Prostate gland (tissue), 2 donors: ENCODE results near the gene PIK3CG. TPM values are rescaled to one million over a fixed set of nuclear protein-coding genes. Genes with fewer than 3 reads are reported as not detected.

Experiments used
- DNase-seq: peaks from one replicate; pipeline ENCODE4 v3.0.0-alpha.2; 2019; ENCODE audit warnings: low spot score
- H3K27ac ChIP-seq, 2 donors: fragments of 200-600 bp; sonication (generic); 2 replicates each; pipeline ENCODE4 v1.5.1; 2017 to 2019
- H3K27me3 ChIP-seq: fragments of 200-600 bp; sonication (generic); replicated peaks from 2 replicates; pipeline ENCODE4 v1.5.1; 2019; ENCODE audit not compliant: insufficient read depth
- H3K36me3 ChIP-seq, 2 donors: fragments of 200-600 bp; sonication (generic); 1 replicate in 1 of 2; 2 replicates in 1 of 2; pipeline versions ENCODE4 v1.5.1 to v1.8.1; 2017 to 2019
- H3K4me1 ChIP-seq: fragments of 200-600 bp; sonication (generic); replicated peaks from 2 replicates; pipeline ENCODE4 v1.5.1; 2019
- H3K4me3 ChIP-seq, 2 donors: fragments of 200-600 bp; sonication (generic); 2 replicates each; pipeline ENCODE4 v1.5.1; 2017 to 2019
- H3K9me3 ChIP-seq: fragments of 200-600 bp; sonication (generic); 2 replicates; pipeline ENCODE4 v1.5.1; 2017
- POLR2A ChIP-seq: fragments of 450-650 bp; IDR thresholded peaks from one replicate; pipeline ENCODE4 v1.6.1; 2016; ENCODE audit warnings: antibody characterized with exemption, mild to moderate bottlenecking
- POLR2AphosphoS5 ChIP-seq: sonication (generic); formaldehyde crosslinking; IDR thresholded peaks from one replicate; pipeline ENCODE4 v1.6.1; 2017; ENCODE audit warnings: antibody characterized with exemption
- WGBS: methylation state at CpG from one replicate; pipeline ENCODE4 v1.1.5; 2018; 5-methylcytosine and 5-hydroxymethylcytosine counted together
- intact Hi-C: fragments of 100-400 bp; cut with DNase I; formaldehyde crosslinking; loops from one replicate; pipeline ENCODE4 v1.14.2; 2022
- total RNA-seq, 2 donors: library from RNA; depleted of rRNA; stranded (reverse); fragments of >200 nt; gene quantifications; one replicate each; pipeline ENCODE4 v1.1.0, GENCODE V29; 2016
- TF ChIP-seq, protein P1 (sequence below), 4 experiments: fragments of 200-600 bp in 2 of 4; fragments of 450-650 bp in 2 of 4; sonication (generic) in 2 of 4; IDR thresholded peaks; 1 replicate in 3 of 4; 2 replicates in 1 of 4; pipeline ENCODE4 v1.5.1; 2016 to 2019; ENCODE audit warnings: antibody characterized with exemption in 4 of 4, mild to moderate bottlenecking in 2 of 4, moderate library complexity in 2 of 4

The PIK3CG gene
- total RNA-seq, 2 donors from 2014 or later, result 0.87 to 5.1 TPM

DNA sequence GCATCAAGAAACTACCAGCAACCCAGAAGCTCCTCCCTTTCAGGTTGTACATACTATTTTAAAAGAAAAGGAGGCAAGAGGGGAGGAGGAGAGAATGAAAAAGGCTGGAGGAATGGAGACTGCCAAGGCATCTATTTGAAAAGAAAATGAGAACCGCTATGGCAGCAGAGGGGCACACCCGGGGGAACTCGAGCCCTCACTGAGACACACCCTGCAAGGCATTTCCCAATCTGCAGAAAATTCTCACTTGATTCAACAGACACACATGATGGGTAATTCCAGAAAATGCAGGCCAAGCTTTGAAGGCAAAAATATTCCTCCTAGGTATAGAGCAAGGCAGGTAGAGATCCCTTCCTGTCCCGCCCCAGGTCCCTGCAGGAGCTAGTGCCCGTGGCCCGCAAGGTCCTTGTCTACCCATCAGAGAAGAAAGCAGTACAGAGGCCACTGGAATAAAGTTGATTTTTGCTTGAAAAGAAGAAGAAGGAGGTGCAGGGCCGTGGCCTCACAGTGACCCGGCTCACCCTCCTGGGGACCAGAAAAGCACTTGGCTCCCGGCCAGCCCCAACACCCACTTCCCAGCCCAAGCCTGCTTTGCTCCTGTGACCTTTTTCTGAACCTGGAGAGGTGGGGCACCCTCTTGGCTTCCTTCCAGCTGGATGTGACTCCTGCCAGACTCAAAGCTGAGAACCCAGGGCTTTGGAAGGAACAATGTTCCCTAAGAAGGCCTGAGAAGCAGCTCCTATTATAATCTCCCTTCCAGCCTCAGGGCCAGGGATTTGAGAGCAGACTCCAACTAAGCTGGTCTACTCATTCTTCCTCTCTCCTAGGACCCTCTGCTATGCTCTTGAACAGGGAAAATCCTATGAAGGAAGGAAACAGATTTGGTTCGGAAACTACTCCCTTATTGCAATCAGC is 6.2 kb upstream of the PIK3CG start:
- no peaks in the 10 kb centered on the region for H3K27me3 ChIP-seq
- TF ChIP-seq POLR2AphosphoS5 (no peak), POLR2A (no peak)
- TF ChIP-seq, protein P1, sequence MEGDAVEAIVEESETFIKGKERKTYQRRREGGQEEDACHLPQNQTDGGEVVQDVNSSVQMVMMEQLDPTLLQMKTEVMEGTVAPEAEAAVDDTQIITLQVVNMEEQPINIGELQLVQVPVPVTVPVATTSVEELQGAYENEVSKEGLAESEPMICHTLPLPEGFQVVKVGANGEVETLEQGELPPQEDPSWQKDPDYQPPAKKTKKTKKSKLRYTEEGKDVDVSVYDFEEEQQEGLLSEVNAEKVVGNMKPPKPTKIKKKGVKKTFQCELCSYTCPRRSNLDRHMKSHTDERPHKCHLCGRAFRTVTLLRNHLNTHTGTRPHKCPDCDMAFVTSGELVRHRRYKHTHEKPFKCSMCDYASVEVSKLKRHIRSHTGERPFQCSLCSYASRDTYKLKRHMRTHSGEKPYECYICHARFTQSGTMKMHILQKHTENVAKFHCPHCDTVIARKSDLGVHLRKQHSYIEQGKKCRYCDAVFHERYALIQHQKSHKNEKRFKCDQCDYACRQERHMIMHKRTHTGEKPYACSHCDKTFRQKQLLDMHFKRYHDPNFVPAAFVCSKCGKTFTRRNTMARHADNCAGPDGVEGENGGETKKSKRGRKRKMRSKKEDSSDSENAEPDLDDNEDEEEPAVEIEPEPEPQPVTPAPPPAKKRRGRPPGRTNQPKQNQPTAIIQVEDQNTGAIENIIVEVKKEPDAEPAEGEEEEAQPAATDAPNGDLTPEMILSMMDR (IDR thresholded peaks at IDR 0.05), result no peak
- no peak for DNase-seq
- no peaks in the 10 kb centered on the region for H3K9me3 ChIP-seq
- H3K4me1 ChIP-seq, result no peaks in the 10 kb centered on the region
- H3K27ac ChIP-seq, result no peak overlapping the region
- WGBS, result 76% methylated on average over 10 of the region's 10 CpGs
- no peak overlapping the region for H3K4me3 ChIP-seq
- no peaks in the 10 kb centered on the region for H3K36me3 ChIP-seq
- intact Hi-C loops, result no loop called here

DNA sequence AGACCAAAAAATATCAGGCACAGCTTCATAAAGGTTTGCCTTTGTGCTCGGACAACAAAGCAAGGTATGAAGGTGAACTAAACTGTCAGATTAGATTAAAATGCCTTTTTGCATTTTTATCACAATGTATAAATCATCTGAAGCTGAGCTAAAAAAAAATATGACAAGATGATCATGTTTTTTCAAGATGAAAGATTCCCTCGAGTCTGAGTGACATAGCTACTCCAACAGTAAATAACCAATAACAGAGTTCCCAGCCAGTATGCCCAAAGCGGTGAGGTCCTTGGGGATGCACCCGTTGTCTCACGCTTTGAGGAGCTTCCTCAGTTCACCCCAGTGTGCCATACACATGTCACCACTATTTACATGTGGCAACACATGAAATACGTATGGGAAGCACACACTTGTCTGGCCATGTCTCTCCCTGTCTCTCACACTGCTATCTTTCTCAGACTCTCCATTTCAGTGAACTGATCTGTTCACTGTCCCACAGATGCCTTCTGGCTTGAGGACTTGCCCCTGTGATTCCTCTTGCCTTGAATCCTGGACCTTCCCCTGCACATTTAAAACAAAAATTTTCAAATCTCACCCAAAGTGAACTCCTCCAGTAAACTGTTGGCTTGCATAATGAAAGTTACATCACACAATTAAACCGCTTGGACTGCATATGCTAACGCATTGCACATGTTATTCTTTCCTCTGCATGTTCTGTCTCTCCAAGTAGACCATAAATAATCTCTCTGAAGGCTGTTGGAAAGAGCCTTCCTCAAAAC is 2.6 kb upstream of the PIK3CG start:
- Histone ChIP-seq H3K36me3 (no peaks in the 10 kb centered on the region), H3K4me3 (no peak overlapping the region), H3K27ac (no peak overlapping the region), H3K9me3 (no peaks in the 10 kb centered on the region), H3K27me3 (no peaks in the 10 kb centered on the region), H3K4me1 (no peaks in the 10 kb centered on the region)
- intact Hi-C loops, result no loop called here
- TF ChIP-seq POLR2A, result no peak
- TF ChIP-seq, protein P1 (IDR thresholded peaks at IDR 0.05), result no peak
- no peak for TF ChIP-seq POLR2AphosphoS5
- 76% methylated on average over 8 of the region's 8 CpGs for WGBS
- no peak for DNase-seq

DNA sequence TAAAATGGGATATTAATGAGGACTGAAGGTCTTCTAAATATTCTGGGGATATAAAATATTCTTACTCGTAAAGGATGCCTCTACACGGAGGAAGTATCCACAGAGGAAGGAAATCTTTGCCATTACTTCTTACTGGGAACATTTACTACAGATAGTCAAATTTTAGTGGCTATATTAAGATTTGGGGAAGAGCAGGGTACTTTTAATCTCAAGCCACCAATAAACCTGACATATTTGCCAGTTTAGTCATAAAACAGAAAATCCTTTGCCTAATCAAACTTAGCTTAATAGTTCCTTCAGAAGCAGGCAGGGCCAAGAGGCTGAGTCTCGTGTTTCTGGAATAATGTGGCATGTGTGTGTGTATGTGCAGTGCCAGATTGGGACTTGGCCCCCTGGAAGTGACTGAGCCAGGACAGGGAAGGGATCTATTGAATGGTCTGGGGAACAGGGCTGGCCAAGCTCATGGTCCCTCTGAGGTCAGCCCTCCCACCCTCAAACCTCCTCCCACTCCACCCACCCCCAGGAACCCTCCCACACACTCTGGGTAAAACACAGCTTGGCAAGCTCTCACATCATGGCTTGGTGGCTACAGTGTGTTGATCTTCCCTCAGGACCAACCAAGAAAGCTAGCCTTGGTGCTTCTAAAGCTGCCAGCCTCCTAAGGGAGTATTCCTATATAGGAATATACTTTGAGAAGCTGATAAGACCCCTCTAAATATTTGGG is 1.6 kb upstream of the PIK3CG start:
- no peaks in the 10 kb centered on the region for H3K9me3 ChIP-seq
- intact Hi-C loops, result no loop called here
- DNase-seq, result no peak
- no peaks in the 10 kb centered on the region for H3K36me3 ChIP-seq
- H3K27ac ChIP-seq, result no peak overlapping the region
- no peak overlapping the region for H3K4me3 ChIP-seq
- H3K4me1 ChIP-seq, result no peaks in the 10 kb centered on the region
- TF ChIP-seq, protein P1 (IDR thresholded peaks at IDR 0.05), result no peak
- no peak for TF ChIP-seq POLR2AphosphoS5
- no peak for TF ChIP-seq POLR2A
- H3K27me3 ChIP-seq, result no peaks in the 10 kb centered on the region
- WGBS, result 32% methylated on average over 3 of the region's 3 CpGs

DNA sequence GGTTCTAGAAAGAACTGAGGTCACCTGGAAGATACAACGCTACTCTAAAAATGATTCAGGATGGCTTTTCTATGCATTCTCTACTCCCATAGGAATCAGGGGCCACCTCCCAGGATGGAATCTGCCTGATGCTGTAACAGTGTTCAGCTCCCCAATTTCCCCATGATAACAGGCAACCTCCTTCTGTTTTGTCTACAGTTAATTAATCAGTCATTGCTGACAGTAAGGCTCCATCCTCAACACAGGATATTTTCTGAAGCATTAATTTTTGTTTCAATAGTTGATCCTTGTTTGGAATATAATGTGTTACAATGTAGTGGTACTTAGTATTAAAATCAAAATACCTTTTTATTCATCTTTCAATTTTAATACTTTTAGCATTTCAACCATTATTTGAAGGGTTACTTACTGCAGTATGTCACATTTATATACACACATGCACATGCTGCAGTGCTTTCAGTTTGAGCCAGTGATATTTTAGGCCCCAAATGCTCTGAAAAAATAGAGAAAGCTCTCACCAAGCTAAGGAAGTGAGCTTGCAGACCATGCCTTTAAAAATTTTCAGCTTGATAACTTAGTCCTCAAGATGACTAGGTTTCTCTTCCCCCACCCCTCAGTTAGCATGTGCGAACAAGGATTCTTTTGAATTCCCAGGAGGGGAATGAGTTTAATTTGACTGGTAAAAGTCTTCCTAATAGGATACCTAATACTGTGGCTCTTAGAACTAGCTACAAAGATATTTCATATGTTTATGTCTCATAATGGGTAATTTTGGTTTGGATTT is 592 bp upstream of the PIK3CG start:
- Histone ChIP-seq H3K27ac (no peak overlapping the region), H3K36me3 (no peaks in the 10 kb centered on the region), H3K27me3 (no peaks in the 10 kb centered on the region), H3K4me1 (no peaks in the 10 kb centered on the region), H3K9me3 (no peaks in the 10 kb centered on the region), H3K4me3 (no peak overlapping the region)
- TF ChIP-seq, protein P1 (IDR thresholded peaks at IDR 0.05), result no peak
- TF ChIP-seq POLR2A (no peak), POLR2AphosphoS5 (no peak)
- 85% methylated on average over 2 of the region's 2 CpGs for WGBS
- intact Hi-C loops, result no loop called here
- DNase-seq, result no peak
